Upper lobe of left lung (tissue), 6 donors: ENCODE data around the gene S100A1. TPM values are rescaled to one million over a fixed set of nuclear protein-coding genes. Genes with fewer than 3 reads are reported as not detected.

ENCODE experiments used
- ATAC-seq, 2 donors: fragments of 200-7000 bp; cut with Tn5 transposase; one replicate each; pipeline ENCODE4 v1.9.1; 2022; ENCODE audit warnings: mild to moderate bottlenecking in 2 of 2, moderate library complexity in 2 of 2; ENCODE audit not compliant: low FRiP score in 2 of 2
- DNase-seq, 2 donors: peaks; one replicate each; pipeline ENCODE4 v3.0.0-alpha.2; 2019 to 2020
- H3K27ac ChIP-seq, 4 donors: fragments of 200-600 bp; sonication (generic); one replicate each; pipeline ENCODE4 v1.5.1; 2016 to 2019
- H3K27me3 ChIP-seq, 4 donors: fragments of 200-600 bp; sonication (generic); one replicate each; pipeline ENCODE4 v1.5.1; 2017 to 2019
- H3K36me3 ChIP-seq, 4 donors: fragments of 200-600 bp; sonication (generic); one replicate each; pipeline ENCODE4 v1.5.1; 2016 to 2019
- H3K4me1 ChIP-seq, 4 donors: fragments of 200-600 bp; sonication (generic); one replicate each; pipeline ENCODE4 v1.5.1; 2018 to 2019
- H3K4me3 ChIP-seq, 4 donors: fragments of 200-600 bp; sonication (generic); one replicate each; pipeline ENCODE4 v1.5.1; 2017 to 2019; ENCODE audit warnings: mild to moderate bottlenecking in 2 of 4, moderate library complexity in 1 of 4
- H3K9me3 ChIP-seq, 4 donors: fragments of 200-600 bp; sonication (generic); one replicate each; pipeline ENCODE4 v1.5.1; 2018 to 2019
- CTCF ChIP-seq, 6 experiments: fragments of 450-650 bp in 4 of 6; fragments of 200-600 bp in 2 of 6; sonication (generic) in 2 of 6; IDR thresholded peaks; one replicate each; pipeline ENCODE4 v1.5.1; 2016 to 2019; ENCODE audit warnings: antibody characterized with exemption in 6 of 6
- EP300 ChIP-seq, 4 donors: sonication (generic); formaldehyde crosslinking; IDR thresholded peaks; one replicate each; pipeline ENCODE4 v1.5.1; 2017; ENCODE audit warnings: antibody characterized with exemption in 4 of 4, control low read depth in 2 of 4
- POLR2A ChIP-seq, 4 donors: fragments of 450-650 bp; IDR thresholded peaks; one replicate each; pipeline ENCODE4 v1.5.1; 2016 to 2017; ENCODE audit warnings: antibody characterized with exemption in 4 of 4, mild to moderate bottlenecking in 2 of 4
- POLR2AphosphoS5 ChIP-seq, 2 donors: sonication (generic); formaldehyde crosslinking; IDR thresholded peaks; one replicate each; pipeline ENCODE4 v1.5.1; 2017; ENCODE audit warnings: antibody characterized with exemption in 2 of 2
- WGBS, 2 donors: methylation state at CpG; one replicate each; pipeline ENCODE4 v1.1.5; 2017 to 2018; 5-methylcytosine and 5-hydroxymethylcytosine counted together
- total RNA-seq, 6 donors: library from RNA; depleted of rRNA in 4 of 6; stranded (reverse); fragments of >200 nt in 4 of 6; gene quantifications; one replicate each; pipeline versions ENCODE4 v1.1.0 to v1.2.1, GENCODE V29; 2016 to 2021
- donor health status: DM: no; HTN: no; CAD: no; lungs with moderate emphysema.
- donor health status: DM: no; HTN: yes; CAD: no; lungs with severe emphysema.

S100A1 gene
- total RNA-seq, 6 donors from 2014 or later: 1.1 TPM; not detected in 5

- peaks cover 8 to 30% (median 16%) of the 10 kb centered on the region in 4 donors for H3K4me1 ChIP-seq
- H3K36me3 ChIP-seq: peaks cover 25 to 54% (median 40%) of the 10 kb centered on the region in 4 donors
- H3K27me3 ChIP-seq: no peaks in the 10 kb centered on the region
- 70 to 78% methylated on average over 5 of the region's 5 CpGs for WGBS, 2 donors
- no peaks in the 10 kb centered on the region for H3K9me3 ChIP-seq
- ATAC-seq: peak; percentile 50 to 70
- peak overlapping the region in 3 of 4 donors; percentile 2 to 44 (median 35) for H3K27ac ChIP-seq
- H3K4me3 ChIP-seq: no peak overlapping the region
- TF ChIP-seq EP300 (IDR thresholded peaks at IDR 0.05) (no peak), POLR2A (IDR thresholded peaks at IDR 0.05) (no peak), POLR2AphosphoS5 (IDR thresholded peaks at IDR 0.05) (no peak), CTCF (IDR thresholded peaks at IDR 0.05) (no peak)
- DNase-seq: no peak
Measured at GRCh38 chr1:153646672-153647345, 18.6 kb downstream of the S100A1 start.

GRCh38 chr1:153647346-153647714 lies 19.1 kb downstream of the S100A1 start:
- 65 to 77% methylated on average over 2 of the region's 2 CpGs for WGBS, 2 donors
- Histone ChIP-seq H3K27ac (peak overlapping the region in 2 of 4 donors; percentile 2 to 44), H3K36me3 (peaks cover 21 to 49% (median 35%) of the 10 kb centered on the region in 4 donors), H3K9me3 (no peaks in the 10 kb centered on the region), H3K4me3 (no peak overlapping the region), H3K4me1 (peaks cover 6 to 30% (median 16%) of the 10 kb centered on the region in 4 donors), H3K27me3 (no peaks in the 10 kb centered on the region)
- DNase-seq (no peak), ATAC-seq (peak in 1 of 2 donors; percentile 12)
- TF ChIP-seq POLR2A (IDR thresholded peaks at IDR 0.05) (peak in 1 of 4 donors; percentile 17), POLR2AphosphoS5 (IDR thresholded peaks at IDR 0.05) (no peak), EP300 (IDR thresholded peaks at IDR 0.05) (no peak), CTCF (IDR thresholded peaks at IDR 0.05) (no peak)

DNA sequence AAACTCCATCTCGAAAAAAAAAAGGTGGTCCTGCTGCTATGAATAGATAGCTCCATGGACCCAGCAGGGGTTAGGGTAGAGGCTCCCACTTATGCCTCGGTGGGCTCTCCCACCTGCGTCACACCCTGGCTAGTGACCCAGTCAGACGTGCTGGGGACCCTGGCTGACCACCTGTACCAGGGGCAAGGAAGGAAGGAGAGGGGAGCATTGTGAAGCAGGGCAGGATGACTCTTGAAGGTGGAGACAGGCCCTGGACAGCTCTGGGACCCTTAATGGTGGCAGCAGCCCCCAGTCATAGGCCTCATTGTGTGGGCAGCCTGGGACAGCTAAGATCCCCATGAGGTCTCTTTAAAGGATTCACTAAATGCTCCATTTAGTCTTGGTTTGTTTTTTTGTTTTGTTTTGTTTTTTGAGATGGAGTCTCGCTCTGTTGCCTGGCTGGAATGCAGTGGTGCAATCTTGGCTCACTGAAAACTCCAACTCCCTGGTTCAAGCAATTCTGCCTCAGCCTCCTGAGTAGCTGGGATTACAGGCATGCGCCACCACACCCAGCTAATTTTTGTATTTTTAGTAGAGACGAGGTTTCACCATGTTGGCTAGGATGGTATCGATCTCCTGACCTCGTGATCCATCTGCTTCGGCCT lies 19.9 kb downstream of the S100A1 start:
- no peak overlapping the region for H3K4me3 ChIP-seq
- no peaks in the 10 kb centered on the region for H3K27me3 ChIP-seq
- peaks cover 9 to 38% (median 21%) of the 10 kb centered on the region in 4 donors for H3K4me1 ChIP-seq

DNA sequence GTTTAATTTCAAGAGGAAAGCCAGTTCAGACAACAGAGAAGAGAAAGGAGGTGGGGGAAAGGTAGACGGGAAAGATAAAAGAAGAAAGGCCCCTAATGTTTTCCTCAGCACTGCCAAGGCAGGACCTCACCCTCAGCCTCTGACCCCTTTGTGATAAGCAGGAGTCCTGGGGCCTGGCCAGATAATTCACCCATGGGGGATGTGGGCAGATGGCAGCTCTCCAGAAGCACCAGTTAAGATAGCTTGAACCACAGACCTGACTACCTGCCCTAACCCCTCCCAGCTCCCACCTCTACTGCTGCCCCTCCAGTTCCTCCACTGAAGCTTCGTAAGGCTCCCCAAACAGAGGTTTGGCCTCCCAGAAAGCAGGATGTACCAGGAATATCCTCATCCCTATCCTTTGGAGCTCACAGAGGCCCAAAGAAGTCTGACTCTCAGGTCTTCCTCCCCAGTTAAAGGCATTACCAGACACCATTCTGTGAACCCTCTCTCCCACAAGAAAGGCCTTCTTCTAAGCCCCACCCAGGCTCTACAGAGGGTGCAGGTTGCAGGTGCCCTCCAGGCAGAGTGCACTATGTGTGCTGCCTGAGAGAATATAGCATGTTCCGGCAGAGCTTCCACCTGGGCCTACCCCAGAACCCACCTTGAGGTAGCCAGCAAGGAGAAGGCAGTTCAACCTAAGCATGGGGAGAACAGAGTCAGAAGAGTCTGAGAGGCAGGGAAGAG lies 21.1 kb downstream of the S100A1 start:
- 42 to 50% methylated on average over 3 of the region's 3 CpGs for WGBS, 2 donors
- peaks cover 9 to 29% (median 19%) of the 10 kb centered on the region in 4 donors for H3K36me3 ChIP-seq
- H3K9me3 ChIP-seq: no peaks in the 10 kb centered on the region
- H3K27ac ChIP-seq: peak overlapping the region in 1 of 4 donors; percentile 28
- DNase-seq (no peak), ATAC-seq (no peak)
- no peaks in the 10 kb centered on the region for H3K27me3 ChIP-seq
- no peak overlapping the region for H3K4me3 ChIP-seq
- peaks cover 6 to 33% (median 17%) of the 10 kb centered on the region in 4 donors for H3K4me1 ChIP-seq
- TF ChIP-seq POLR2AphosphoS5 (IDR thresholded peaks at IDR 0.05) (no peak), POLR2A (IDR thresholded peaks at IDR 0.05) (no peak), EP300 (IDR thresholded peaks at IDR 0.05) (no peak), CTCF (IDR thresholded peaks at IDR 0.05) (no peak)

More for the DNA sequence above, 19.9 kb downstream of the S100A1 start:
- H3K9me3 ChIP-seq: no peaks in the 10 kb centered on the region
- TF ChIP-seq POLR2A (IDR thresholded peaks at IDR 0.05): no peak
- peak overlapping the region in 1 of 4 donors; percentile 0 for H3K27ac ChIP-seq
- WGBS, 2 donors: 77 to 83% methylated on average over 7 to 10 of the region's 10 CpGs
- DNase-seq (no peak), ATAC-seq (no peak)
- peaks cover 14 to 41% (median 27%) of the 10 kb centered on the region in 4 donors for H3K36me3 ChIP-seq

DNA sequence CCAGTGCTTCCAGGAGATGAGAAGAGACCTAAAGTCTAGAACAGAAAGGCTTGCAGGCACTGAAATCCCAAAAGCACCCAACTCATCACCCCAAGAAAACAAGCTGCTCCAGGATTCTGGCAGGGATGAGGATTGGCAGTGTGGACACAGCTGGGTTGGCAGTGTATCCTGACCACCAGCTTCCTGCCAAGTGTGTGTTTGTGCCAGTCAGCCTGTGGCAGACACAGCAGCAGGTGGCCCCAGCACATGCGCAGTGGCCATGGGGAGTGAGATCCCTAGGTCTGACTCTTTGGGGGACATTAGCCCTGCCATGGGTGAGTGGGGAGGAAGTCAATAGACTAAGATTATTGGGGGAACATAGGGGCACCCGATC lies 21.6 kb downstream of the S100A1 start:
- DNase-seq (no peak), ATAC-seq (no peak)
- H3K4me1 ChIP-seq: peaks cover 6 to 33% (median 17%) of the 10 kb centered on the region in 4 donors
- peaks cover 9 to 24% (median 16%) of the 10 kb centered on the region in 4 donors for H3K36me3 ChIP-seq
- H3K9me3 ChIP-seq: no peaks in the 10 kb centered on the region
- WGBS, 2 donors: 73 to 89% methylated on average over 2 of the region's 2 CpGs
- H3K4me3 ChIP-seq: no peak overlapping the region
- no peaks in the 10 kb centered on the region for H3K27me3 ChIP-seq
- TF ChIP-seq POLR2A (IDR thresholded peaks at IDR 0.05) (no peak), EP300 (IDR thresholded peaks at IDR 0.05) (no peak), CTCF (IDR thresholded peaks at IDR 0.05) (no peak), POLR2AphosphoS5 (IDR thresholded peaks at IDR 0.05) (no peak)
- no peak overlapping the region for H3K27ac ChIP-seq
